ENCODE results near the gene ITIH4.

The ITIH4 gene

DNA sequence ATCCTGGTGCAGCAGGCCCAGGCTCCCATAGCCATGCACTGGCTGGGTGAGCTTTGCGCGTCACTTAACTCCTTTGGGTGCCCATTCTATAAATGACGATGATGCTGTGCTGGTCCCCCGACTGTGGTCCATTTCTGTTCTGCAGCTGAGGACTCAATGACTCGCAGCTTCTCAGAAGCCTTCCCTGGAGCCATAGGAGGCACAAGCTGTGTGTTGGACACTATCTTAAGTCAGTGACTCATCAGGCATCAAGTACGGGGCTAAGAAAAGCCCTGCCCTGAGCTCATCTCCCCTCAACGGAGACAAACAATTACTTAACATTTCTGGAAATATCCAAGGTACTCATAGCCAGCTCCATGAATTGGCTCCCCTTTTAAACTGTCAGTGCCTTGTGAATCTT lies 18.1 kb upstream of the ITIH4 start:
- DNase-seq (ENCODE audit: low read depth in 2 of 2): no peak

DNA sequence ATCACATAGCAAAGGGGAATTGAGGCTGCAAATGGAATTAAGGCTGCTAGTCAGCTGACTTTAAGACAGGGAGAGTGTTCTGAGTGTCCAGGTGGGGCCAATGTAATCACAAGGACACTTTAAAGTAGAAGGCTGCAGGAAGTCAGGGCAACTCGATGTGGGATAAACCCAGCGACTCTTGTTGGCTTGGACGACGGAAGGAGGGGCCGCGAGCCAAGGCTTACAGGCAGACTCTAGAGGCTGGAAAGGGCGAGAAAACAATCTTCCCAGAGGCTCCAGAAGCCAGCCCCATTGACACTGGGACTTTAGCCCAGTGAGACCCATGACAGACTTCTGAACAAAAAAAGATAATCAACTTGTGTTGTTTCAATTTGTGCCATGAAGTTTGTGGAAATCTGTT lies 17.3 kb upstream of the ITIH4 start:
- no peak for DNase-seq (ENCODE audit: low read depth in 2 of 2)

- DNase-seq (ENCODE audit: low read depth in 2 of 2): no peak
Observed at GRCh38 chr3:52847241-52847640, 16.8 kb upstream of the ITIH4 start.

- no peak for DNase-seq (ENCODE audit: low read depth in 2 of 2)
Observed at GRCh38 chr3:52846432-52846965, 16.0 kb upstream of the ITIH4 start.

DNA sequence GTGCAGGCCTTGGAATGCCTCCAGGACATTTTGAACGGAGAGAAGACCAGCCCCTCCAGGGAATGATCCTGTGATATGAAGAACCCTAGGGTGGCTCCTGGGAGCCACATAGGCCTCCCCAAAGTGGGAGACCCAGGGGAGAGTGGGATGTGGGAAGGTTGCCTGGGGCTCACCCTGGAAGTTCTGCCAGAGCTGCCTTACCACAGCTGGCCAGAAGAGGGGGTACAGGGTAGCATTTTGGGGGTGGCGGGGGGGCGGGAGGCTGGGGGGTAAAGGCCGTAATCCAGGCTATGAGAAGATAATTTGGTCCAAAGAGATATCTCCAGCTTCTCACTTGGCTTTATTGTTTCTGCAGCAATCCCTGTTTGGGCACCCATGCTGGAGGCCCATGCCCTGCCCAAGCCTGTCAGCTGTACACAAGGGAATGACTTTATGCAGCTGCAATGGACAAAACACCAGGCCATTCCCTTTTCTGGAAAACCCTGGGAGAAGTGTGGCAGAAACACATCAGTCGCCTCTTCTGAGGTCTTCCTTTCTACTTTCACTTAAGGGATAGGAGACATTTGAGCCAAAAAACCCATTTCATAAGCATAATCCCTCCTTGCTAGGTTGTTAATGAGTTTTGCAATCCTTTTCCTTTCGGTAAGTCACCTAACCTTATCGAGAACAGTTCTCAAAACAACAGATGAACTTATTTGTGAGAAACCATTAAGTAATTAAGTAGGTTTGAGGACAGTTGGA lies 15.4 kb upstream of the ITIH4 start:
- DNase-seq (ENCODE audit: low read depth in 2 of 2): no peak

DNA sequence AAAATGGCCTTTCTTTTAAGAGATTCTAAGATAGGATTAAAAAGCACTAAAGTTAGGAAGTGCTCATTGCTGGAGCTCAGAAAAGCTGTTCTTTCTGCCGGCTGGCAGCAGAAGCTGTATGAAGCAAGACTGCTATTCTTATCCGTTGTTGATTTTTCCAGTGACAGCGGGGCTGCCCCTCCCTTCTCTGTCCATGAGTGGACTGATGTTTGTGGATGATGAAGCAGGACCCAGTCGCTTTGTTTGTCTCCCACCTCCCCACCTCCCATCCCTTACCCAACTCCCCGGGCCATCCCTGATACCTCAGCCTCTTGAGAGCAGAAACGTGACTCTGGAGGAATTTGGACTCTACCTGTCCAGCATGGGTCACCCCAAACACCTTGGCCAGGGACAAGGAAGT lies 14.7 kb upstream of the ITIH4 start:
- no peak for DNase-seq (ENCODE audit: low read depth in 2 of 2)

DNA sequence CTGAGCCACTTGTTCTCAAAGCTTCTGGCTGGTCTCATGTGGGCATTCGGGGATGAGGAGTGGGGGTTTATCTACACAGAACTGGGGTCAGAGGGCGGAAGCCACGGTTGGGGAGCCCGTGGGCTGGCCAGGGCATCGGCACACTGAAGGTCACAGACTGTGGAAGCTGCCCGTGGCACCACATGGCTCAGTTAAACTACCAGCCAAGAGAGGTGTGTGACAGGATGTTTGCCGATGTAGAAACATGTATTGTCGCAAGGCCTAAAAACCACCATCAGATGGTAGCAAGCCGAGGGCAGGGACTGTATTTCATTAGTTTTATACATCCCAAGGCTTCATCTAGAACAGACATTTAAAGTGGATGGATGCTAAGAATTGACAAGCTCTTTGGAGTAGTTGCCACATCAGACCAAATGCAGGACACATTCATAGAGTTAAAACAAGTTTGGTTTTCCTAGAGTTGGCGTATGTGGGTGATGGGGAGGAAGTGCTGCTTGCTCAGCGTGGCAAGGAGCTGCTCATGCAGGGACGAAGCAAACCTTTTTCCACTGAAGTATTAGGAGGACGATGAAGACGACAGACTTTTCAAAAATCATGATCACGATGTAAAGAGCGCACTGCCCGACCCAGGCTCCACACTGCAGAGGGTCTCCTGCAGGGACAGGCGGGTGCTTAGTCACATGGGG lies 14.0 kb upstream of the ITIH4 start:
- no peak for DNase-seq (ENCODE audit: low read depth in 2 of 2)

GRCh38 chr3:52843881-52844280 lies 13.4 kb upstream of the ITIH4 start:
- DNase-seq (ENCODE audit: low read depth in 2 of 2): no peak

DNA sequence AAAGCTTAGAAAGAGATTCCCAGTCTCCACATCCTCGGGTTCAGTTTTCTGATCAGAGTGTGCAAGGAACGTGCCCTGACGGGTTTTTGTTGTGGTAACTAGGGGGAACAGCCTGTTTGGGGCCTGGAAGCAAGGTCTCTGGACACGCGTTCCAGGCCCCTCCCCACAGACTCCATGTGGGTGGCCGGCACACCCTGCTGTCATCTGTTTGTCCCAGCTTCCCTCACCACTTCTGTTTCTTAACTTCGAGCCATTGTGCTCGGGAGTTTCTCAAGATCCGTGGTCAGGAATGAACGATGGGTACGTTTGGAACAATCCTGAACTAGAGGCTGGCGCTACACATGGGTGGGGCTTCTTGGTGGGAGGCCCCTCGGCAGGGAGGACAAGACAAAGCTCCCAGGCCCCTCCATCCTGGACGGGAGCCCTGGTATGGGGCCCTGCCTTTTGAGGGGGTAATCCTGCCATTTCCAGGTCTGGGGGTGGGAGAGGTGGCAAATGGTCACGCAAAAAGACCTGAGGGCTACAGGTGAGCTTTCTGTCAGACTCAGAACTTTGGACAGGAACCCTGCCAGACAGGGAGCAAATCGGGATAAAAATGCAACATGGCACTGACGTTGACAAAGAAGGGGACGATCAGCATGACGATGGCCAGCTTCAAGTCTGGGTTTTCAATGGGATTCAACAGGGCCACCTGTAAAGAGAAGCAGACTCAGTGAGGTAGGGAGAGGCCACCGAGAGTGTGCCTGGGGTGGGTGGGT lies 12.8 kb upstream of the ITIH4 start:
- DNase-seq (ENCODE audit: low read depth in 2 of 2): no peak

GRCh38 chr3:52842424-52842823 lies 12.0 kb upstream of the ITIH4 start:
- DNase-seq (ENCODE audit: low read depth in 2 of 2): no peak

DNA sequence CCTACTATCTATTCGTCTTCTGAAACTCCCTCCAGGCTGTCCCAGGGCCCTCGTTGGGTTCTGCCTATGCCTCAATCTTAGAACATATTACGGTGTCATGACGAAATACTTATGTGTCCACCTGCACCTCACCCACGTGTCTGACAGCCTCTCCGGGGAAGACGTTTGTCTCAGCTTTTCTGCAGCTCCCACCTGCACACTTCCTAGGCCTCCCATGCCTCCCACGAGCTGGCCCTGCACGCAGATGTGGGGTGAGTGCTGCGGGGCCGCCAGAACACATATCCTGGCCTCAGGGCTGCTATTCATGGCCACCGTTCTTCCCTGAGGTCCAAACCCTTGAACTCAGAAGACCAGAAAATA lies 11.5 kb upstream of the ITIH4 start:
- DNase-seq (ENCODE audit: low read depth in 2 of 2): no peak

GRCh38 chr3:52841211-52841980 lies 10.9 kb upstream of the ITIH4 start:
- no peak for DNase-seq (ENCODE audit: low read depth in 2 of 2)

DNA sequence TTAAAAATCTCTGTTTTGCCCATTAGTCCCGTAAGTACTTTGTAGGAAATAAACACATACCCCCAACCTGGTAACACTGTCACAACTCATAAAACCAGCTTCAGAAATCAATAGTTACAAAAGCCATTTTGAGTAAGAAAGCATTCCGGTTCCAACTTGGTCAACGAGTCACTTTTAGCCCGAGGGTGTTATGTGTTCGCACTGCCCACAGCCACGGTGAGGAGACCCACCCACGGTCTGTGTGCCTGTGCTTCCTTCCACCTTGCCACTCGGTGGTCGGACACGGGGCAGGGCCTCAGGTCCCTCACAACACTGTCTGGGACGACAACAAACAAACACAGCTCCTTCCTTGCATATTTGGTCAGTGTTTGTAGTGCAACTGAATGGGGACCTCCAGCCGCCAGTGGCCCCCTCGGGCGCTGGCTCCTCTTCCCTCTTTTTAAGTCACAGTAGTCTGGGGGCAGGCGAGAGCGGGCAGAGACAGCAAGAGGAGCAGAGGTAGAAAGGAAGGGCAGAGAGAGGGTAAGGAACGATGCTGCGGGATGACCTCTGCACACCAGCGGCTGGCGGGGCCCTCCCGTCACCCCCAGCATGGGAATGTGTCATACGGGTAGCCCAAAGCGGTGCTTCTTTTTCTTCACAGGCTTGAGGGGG lies 9.5 kb upstream of the ITIH4 start:
- DNase-seq (ENCODE audit: low read depth in 2 of 2): no peak

- no peak for DNase-seq (ENCODE audit: low read depth in 2 of 2)
Observed at GRCh38 chr3:52839268-52839575, 8.8 kb upstream of the ITIH4 start.

- DNase-seq (ENCODE audit: low read depth in 2 of 2): no peak
Observed at GRCh38 chr3:52838561-52839267, 8.2 kb upstream of the ITIH4 start.

DNA sequence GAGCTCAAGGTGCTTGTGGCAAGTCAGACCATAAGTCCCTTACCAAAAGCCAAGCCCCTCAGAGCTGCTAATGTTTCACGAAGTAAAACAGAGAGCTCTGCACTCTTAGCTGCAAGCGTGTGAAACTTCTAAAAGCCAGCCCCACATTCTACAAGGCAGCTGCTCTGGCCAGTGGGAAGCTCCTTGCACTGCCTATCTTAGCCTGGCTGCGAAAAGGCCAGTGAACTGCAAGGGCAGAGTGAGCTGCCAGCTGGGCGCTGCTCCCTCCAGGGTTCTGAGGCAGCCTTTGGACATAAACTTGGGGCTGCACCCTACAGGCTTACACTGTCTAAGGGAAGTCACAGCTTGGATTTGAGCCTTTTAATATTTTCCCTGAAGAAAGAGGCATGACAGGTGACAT lies 6.5 kb upstream of the ITIH4 start:
- DNase-seq (ENCODE audit: low read depth in 2 of 2): no peak

DNA sequence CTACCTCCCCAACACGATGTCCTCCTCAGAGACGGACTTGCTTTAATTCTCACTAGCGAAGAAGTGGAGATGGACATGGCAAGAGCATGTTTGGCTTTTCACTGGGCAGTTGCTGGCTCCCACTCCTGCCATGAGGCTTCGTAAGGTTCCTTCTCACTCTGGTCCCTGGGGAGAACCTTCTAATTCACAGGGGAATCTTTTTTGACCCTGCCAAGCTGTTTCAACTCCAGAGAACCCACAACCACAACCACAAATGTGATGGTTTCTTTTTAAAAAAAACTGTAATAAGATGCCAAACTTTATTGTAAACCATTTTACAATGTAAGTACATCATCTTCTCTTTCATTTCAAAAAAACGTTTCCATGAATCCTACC lies 6.0 kb upstream of the ITIH4 start:
- no peak for DNase-seq (ENCODE audit: low read depth in 2 of 2)

DNA sequence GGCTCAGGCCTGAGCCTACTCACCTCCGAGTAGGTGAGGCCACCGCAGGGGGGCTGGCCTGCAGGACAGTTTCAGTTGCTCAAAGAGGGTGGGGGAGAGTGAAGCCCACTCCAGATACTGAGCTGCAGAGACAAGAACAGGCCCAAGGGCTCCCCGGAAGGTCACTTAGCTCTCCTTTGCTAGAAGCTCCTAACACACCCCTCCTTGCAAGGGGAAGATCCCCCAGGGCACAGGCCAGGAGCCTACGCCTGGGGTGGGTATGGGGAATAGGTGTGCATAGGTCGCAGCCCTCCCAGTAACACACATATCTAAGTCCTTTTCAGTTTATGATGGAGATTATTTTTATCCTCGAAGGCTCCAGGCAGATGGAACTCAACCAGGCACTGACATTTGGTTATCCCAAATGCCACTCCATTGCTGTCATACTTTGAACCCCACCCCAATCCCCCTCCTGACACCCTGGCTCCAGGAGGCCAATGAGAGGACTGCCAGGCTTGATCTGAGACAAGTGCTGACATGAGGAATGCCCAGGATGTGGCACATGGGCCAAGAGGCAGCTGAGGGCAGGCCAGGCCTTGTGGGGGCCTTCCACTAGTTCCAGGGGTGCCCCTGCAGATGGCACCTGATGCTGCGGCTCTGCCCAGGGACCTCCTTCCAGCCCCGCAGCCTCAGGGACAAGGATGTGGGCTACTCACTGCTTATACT lies 5.4 kb upstream of the ITIH4 start:
- DNase-seq (ENCODE audit: low read depth in 2 of 2): no peak

DNA sequence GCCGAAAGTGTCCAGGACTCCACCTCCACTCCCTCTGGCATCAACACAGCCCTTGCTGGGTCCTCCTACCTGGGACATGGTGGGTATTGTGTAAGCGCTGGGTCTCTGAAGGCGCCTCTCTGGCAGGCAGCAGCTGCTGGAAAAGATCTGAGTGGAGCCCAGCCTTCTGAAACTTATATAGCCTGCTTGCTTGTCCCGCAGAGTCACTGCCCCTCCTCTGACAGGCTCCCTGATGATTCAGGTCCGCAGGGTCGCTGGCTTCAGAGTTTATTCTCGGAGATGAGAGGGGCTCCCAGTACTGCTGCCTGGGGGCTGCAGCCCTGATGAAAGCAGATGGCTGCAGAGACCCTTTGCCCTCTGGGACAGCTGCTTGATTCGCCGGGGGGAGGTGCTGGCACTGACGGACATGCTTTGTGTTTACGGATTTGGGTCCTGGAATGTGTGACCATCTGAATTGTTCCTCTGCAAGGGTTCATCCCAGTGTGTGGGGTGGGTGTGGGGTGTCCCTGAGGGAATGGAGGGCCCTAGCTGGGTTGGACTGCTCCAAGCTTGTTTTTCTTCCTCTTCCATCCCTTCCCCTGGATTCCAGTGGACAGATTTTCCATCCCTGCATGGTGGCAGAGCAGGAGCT lies 4.5 kb upstream of the ITIH4 start, which contains the start of gene MUSTN1:
TSS of gene MUSTN1 (minus strand) at position 149 of the 631 bp plus-strand sequence. CDS start at position 78, 71 bp downstream.
- no peak for DNase-seq (ENCODE audit: low read depth in 2 of 2)

GRCh38 chr3:52833202-52833601 lies 2.7 kb upstream of the ITIH4 start:
- no peak for DNase-seq (ENCODE audit: low read depth in 2 of 2)
